GM19438 (cell line): ENCODE data around the gene GABPB1.

Experiments used
- ATAC-seq: cut with Tn5 transposase; IDR thresholded peaks from one replicate; pipeline ENCODE4 v1.9.1; 2021; ENCODE audit warnings: low read depth; ENCODE audit not compliant: unreplicated experiment

The GABPB1 gene

GRCh38 chr15:50248994-50249582, 105.9 kb downstream of the GABPB1 start:
- no peak for ATAC-seq

DNA sequence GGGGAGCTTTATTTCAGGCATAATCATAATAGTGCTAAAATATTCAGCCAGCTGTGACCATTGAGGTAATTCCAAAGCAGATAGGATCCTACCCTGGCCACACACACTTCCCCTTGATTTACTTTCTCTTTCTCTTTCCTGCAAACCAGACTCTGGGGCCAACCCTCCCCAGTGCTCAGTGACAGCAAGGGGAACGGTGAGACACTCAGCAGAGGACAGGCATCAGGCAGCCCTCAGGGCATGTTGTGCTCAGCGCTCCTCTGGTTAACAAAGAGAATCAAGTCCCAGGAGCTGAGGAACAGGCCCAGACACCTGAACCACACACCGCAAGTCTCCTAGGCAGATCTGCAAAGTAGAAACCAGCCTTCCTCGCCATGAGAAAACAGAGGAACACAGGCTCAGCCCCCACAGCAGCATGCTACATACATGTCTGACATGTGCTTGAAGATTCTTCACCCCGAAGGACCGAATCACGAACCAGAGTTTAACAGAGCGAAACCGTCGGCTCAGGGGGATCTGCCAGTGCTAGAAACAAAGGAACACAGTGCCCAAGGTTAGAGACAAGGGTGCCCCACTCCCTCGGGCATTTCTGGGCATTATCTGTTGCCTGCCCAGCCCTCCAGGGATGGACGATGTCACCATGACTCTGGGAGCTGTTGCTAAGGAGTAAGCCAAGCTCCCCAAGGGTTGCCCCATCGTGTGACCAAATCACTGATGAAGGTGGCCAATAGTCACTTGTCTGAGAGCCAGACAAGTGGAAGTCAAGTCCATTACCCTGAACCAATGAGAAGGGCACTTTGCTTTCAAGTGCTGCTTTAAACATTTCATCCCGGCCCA, 107.0 kb downstream of the GABPB1 start:
- ATAC-seq: peak; percentile 94

- no peak for ATAC-seq
Observed at GRCh38 chr15:50246631-50247030, 108.4 kb downstream of the GABPB1 start.

DNA sequence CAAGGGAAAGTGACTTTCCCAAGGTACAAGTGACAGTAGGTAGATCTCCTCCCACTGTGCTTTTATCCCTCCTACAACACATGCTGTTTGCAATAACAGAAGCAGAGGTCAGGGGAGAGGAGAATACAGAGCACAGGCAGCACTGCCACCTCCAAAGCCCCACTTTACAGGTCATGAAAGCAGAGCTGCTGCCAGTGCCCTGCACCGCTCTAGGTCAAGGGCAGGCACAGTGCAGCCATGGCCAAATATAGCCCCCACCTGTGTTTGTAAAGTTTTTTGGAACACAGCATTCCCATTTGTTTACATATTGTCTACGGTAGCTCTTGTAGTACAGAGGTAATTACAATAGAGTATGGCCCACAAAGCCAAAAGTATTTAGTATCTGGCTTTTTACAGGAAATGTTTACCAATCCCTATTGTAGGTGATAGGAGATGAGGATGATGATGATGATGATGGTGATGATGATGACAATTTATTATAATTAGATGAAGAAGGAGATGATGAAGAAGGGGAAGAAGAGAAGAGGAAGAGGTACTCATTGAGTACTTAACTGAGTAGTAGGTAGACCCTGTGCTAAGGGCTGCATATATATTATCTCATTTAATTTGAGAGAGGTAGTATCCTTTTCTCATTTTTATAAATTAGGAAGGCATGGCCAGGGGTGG, 109.9 kb downstream of the GABPB1 start:
- no peak for ATAC-seq

- ATAC-seq: no peak
Observed at GRCh38 chr15:50244153-50244552, 110.8 kb downstream of the GABPB1 start.

DNA sequence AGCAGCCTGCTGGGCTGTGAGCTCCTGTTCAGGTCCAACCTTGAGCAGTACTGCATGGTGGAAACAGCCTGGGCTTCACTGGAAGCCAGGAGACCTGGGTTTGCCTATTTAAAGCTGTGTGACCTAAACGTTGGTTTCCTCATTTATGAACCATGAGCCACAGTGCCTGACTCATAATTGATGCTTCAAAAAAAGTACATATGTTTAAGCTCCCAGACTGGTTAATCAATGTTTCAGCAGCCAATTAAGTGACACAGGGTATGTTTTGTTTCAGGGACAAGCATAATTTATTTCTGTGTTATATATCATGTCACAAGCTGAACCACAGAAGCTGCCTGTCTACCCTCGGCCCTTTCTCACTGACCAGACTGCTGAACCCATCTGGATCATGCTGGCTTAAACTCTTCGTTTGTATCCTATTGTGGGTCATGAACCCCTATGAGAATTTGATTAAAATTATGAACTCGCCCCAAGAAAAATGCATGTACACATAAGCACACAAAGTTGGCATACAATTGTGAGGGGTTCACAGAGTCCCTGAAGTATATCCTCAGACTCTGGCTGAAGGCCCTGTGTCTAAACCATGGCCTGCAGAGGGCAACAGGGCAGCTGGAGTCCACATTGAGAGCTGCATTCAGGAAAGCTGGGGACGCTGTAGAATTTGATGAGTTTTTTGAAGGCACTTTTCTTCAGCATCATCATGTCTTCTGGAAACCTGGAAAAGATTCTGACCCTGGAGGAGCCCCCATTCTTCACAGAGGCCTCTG, 113.1 kb downstream of the GABPB1 start:
- no peak for ATAC-seq

GRCh38 chr15:50238255-50238654, 116.7 kb downstream of the GABPB1 start:
- no peak for ATAC-seq

DNA sequence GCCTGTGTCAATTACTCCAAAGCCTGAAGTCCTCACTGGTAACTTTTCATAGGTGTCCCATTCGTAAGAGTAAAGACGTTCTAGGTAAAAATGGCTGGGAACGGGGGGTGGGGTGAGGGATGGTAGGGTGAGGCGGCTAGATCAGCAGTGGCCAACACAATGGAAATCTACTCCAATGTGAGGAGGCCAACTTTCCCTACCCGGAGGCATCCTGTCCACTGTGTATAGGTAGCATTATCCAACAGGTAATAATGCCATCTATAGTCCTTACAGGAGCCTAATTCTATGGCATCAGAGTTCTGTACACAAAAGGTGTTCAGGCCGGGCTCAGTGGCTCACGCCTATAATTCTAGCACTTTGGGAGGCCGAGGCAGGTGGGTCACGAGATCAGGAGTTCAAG, 118.6 kb downstream of the GABPB1 start:
- ATAC-seq: no peak

DNA sequence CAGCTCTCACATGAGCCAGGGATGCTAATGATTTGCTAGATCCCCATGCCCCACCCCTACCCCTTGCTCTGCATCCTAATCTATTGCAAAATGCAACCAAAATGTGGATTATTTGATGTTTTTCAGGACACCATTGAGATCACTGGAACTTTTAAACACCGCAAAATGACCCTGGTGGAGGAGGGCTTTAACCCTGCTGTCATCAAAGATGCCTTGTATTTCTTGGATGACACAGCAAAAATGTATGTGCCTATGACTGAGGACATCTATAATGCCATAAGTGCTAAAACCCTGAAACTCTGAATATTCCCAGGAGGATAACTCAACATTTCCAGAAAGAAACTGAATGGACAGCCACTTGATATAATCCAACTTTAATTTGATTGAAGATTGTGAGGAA, 119.2 kb downstream of the GABPB1 start:
- no peak for ATAC-seq

DNA sequence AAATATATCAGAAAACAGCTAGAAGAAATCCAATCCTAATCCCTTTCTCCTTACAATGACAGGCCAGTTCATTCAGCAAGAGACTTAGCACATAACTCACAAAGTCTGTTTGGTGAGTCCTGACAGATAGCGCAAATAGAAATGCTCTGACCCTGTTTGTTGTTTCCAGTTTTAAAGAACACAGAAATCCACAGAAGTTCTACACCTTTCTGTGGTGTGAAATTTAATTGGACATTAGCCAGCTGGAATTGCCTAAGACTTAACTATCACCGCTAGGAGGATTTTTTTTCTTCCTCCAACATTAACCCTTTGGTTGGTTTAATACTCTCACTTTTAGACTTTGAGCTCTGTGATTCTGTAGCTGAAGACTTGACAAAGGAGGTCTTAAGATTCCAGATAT, 120.2 kb downstream of the GABPB1 start:
- ATAC-seq: no peak

- no peak for ATAC-seq
Observed at GRCh38 chr15:50233192-50233736, 121.7 kb downstream of the GABPB1 start.

DNA sequence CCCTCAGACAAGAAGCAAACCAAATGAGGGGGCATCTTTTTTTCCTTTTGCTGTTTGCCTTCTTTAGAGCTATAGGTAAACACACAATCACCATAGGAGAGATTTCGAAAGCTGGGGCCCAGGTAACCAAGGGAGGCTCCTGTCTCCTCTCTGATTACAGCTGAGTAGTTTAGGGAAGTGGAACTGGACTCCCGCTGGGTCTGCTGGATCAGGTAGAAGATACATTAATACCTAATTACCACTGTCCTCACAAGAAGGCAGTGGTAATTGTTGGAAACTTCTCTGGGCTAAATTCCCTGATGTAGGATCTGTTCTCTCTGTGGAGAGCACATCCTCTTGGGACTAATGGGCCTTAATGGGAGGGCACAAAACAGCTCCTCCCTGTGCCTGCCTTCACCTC, 122.2 kb downstream of the GABPB1 start:
- no peak for ATAC-seq

GRCh38 chr15:50231761-50232160, 123.2 kb downstream of the GABPB1 start:
- ATAC-seq: no peak

- no peak for ATAC-seq
Observed at GRCh38 chr15:50229336-50229735, 125.7 kb downstream of the GABPB1 start.

GRCh38 chr15:50228866-50229265, 126.1 kb downstream of the GABPB1 start:
- ATAC-seq: no peak

DNA sequence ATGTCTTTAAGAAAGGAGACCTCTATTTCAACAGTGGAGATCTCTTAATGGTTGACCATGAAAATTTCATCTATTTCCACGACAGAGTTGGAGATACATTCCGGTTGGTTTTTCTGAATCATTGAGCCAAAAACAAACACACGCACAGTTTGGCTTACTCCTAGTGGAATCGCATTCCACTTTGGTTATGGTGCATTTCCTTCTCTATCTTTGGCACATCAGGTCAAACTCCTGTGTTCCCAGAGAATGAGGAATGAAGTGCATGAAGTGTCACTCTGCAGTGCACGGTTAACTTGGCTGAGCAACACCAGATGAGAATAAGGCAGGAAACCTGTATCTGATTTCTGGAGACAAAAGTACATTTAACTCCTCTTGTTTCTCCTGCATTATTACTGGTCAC, 127.9 kb downstream of the GABPB1 start:
- no peak for ATAC-seq

DNA sequence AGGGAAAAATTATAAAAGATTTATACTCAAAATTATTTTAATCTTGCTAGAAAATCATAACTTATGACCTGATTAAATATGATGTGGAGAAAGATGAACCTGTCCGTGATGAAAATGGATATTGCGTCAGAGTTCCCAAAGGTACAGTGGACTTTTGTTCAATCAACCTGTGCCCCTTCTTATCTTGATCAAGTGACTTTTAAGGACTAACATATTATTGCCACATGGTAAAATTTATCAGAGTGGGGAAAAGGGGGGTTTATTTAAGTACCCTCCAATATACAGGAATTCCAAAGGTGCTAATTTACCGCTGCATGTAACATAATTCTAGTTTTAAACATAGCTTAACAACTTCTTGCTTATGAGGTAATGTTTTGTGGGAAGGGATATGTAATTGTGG, 129.1 kb downstream of the GABPB1 start:
- no peak for ATAC-seq
